Choroid plexus epithelial cell (primary cell): ENCODE results near the gene EXOC6B.

ENCODE experiments used
- DNase-seq: peaks from one replicate; pipeline ENCODE4 v3.0.0-alpha.2; 2010; ENCODE audit warnings: low read depth
- H3K4me3 ChIP-seq: 2 replicates; pipeline ENCODE4 v1.5.1; 2011; ENCODE audit warnings: low read depth, mild to moderate bottlenecking, control low read depth, low read length, moderate library complexity
- TF ChIP-seq, protein P1 (sequence below): conservative IDR thresholded peaks from 2 replicates; pipeline ENCODE4 v1.5.1; 2011; ENCODE audit warnings: low read depth, mild to moderate bottlenecking, control low read depth, inconsistent platforms, low read length, moderate library complexity

The EXOC6B gene

GRCh38 chr2:72271766-72272641 is 553.8 kb downstream of the EXOC6B start:
- TF ChIP-seq, protein P1, sequence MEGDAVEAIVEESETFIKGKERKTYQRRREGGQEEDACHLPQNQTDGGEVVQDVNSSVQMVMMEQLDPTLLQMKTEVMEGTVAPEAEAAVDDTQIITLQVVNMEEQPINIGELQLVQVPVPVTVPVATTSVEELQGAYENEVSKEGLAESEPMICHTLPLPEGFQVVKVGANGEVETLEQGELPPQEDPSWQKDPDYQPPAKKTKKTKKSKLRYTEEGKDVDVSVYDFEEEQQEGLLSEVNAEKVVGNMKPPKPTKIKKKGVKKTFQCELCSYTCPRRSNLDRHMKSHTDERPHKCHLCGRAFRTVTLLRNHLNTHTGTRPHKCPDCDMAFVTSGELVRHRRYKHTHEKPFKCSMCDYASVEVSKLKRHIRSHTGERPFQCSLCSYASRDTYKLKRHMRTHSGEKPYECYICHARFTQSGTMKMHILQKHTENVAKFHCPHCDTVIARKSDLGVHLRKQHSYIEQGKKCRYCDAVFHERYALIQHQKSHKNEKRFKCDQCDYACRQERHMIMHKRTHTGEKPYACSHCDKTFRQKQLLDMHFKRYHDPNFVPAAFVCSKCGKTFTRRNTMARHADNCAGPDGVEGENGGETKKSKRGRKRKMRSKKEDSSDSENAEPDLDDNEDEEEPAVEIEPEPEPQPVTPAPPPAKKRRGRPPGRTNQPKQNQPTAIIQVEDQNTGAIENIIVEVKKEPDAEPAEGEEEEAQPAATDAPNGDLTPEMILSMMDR = no peak
- DNase-seq = peak; percentile 44

DNA sequence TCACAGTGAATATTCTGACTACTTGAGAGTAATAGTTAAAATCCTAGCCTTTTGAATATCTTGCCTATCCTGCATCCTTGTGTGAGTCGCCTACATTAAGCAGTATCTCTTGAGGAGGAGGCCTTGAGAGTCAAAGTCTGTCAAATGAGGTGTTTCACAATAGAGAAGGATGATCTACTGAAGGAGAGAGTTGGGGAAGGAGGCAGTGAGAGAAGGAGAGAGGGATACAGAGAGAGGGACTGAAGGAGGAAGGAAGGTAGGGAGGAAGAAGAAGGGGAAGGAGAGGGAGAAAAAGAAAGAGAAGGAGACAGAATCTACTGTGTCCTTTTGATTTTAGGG is 554.6 kb downstream of the EXOC6B start:
- TF ChIP-seq, protein P1 = no peak

More at GRCh38 chr2:72271766-72272641, 553.8 kb downstream of the EXOC6B start:
- no peak overlapping the region for H3K4me3 ChIP-seq

GRCh38 chr2:72270556-72271275 is 555.1 kb downstream of the EXOC6B start:
- TF ChIP-seq, protein P1 = no peak
- no peak for DNase-seq

More for the DNA sequence above, 554.6 kb downstream of the EXOC6B start:
- no peak for DNase-seq
- H3K4me3 ChIP-seq = no peak overlapping the region

GRCh38 chr2:72263776-72264060 is 562.1 kb downstream of the EXOC6B start:
- H3K4me3 ChIP-seq = no peak overlapping the region
- peak; percentile 25 for DNase-seq
- TF ChIP-seq, protein P1 = no peak

More at GRCh38 chr2:72270556-72271275, 555.1 kb downstream of the EXOC6B start:
- no peak overlapping the region for H3K4me3 ChIP-seq

DNA sequence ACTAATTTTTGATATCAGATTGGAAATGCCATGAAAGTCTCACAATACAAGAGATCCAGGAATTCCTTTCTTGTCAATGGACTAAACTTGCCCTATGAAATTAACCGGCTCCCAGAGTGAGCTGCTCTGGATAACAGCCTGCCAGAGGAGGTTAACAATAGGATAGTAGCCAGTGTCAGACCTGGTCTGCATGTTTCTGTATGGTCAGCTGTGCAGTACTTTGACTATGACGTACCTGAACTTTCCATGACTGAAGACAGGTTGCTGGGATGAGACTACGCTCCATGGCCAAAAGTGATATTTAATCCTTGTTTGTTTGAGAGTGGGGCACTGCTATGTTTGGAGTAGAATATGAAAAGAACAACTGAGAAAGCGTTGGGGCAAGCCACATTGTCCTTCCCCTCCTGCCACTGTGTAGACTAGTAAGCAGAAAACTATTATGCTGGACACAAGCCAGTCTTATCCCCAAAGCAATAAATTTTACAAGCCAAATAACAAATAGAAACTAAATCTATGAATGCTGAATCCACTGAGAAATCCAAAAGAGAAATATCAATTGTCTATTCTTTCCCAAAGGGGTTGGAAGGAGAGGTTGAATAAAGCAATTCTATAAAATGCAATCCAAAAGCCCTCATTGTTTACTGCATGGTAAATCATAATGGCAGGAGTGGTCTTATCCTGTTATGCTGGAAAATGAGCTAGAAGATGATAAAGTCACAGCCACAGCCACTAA is 562.6 kb downstream of the EXOC6B start:
- TF ChIP-seq, protein P1 = no peak
- no peak for DNase-seq
- no peak overlapping the region for H3K4me3 ChIP-seq

- TF ChIP-seq, protein P1 = peak; percentile 43
- H3K4me3 ChIP-seq = no peak overlapping the region
- peak; percentile 66 for DNase-seq
These were observed 564.8 kb downstream of the EXOC6B start for GRCh38 chr2:72261076-72261475.
